Epithelial cell of prostate (primary cell): ENCODE data around the gene KCMF1.
"Not testable (repeated sequence)": the region's sequence is repeated elsewhere in the genome, so short reads cannot be mapped to it uniquely, and the experiment has no call there.

ENCODE experiments used
- DNase-seq: peaks from one replicate; pipeline ENCODE4 v3.0.0-alpha.2; 2011; ENCODE audit warnings: low read depth, low spot score
- H3K27ac ChIP-seq: fragments of 450-650 bp; 2 replicates; pipeline ENCODE4 v1.5.1; 2017; ENCODE audit warnings: mild to moderate bottlenecking

The KCMF1 gene

DNA sequence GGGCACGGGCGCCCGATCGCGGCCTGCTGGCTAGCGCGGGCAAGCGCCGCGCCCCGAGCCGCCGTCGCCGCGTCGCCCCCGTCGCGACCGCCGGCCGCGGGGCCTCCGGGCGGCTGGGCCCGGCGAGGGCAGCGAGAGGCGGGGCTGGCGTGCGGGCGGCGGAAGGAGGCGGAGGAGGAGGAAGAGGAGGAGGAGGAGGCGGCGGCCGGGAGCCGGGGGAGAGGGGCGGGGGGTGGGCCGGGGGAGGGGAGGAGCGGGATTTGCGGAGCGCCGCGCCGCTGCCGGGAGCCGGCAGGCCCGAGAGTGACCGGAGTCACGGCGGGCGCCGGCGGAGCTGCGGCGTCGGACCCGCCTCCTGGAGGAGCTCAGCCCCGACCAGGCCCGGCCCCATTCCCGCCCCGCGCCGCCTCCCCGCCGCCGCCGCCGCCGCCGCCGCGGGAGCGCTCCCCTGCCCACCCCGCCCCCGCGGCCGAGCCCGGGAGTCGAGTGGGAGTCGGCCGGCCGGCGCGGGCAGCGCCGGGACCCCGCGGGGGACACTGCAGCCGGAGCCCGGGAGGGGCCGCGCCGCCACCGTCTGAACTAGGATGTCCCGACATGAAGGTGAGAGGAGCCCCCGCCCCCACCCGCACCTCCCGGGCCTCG, at the start of gene KCMF1:
Gene KCMF1, plus strand, starts transcription at position 294 of the 642 bp plus-strand sequence. Its CDS starts 291 bp downstream, at position 585.
- peak within 1 kb of the TSS; percentile 97 for H3K27ac ChIP-seq
- no peak for DNase-seq

DNA sequence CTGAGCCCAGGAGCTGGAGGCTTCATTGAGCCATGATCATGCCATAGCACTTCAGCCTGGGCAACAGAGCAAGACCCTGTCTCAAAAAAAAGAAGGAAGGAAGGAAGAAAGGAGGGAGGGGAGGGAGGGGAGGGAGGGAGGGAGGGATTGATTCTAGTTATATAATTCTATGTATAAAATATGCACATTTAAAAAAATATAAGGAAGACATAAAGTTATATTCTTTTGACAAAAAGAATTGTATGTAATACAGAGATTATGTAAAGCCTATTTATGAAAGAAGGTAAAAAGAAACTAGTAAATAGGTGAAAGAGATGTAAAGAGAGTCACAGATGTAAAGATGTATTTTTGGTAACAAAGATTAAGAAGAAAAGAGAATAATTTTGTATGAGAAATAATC, 48.0 kb upstream of the KCMF1 start:
- peak overlapping the region; percentile 95 for H3K27ac ChIP-seq
- no peak for DNase-seq

DNA sequence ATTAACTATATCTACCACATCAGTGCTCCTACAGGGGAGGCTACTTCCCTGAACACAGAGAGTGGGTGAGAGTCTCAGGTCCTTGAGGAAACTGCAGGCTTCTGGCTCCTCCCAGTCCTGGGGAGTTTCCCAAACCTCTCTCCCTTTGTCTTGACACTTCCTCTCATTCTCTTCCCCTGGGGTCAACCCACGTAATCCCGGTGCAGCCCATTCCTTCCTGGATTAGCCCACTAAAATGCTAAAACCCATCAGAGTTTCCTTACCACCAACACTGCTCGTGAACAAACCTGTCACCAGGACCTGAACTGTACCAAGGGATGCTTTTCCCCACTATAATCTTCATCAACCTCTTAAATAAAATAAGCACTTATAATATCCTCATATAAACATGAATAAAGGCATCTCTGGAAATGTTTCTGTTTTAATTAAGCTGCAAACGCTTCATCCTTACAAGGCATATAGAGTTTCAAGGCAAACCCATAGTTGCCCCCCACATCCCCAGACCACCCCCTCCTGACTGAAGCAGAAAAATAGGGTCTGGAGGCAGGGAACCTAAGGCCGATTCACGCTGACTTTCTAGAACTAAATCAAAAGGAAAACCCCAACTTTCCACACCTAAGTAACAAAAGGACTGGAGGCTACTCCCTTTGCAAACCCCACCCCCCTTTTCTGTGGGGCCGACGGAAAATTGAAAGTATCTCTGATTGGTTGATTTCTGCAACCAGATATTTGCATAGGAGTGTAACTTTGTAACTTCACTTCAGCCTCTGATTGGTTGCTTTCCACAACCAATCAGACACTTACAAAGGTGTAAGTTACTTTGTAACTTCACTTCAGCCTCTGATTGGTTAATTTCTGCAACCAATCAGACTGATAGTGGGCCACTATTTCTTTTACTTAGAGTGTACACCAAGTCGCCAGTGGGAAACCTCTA, 46.5 kb upstream of the KCMF1 start:
- peak overlapping the region; percentile 95 for H3K27ac ChIP-seq
- no peak for DNase-seq

DNA sequence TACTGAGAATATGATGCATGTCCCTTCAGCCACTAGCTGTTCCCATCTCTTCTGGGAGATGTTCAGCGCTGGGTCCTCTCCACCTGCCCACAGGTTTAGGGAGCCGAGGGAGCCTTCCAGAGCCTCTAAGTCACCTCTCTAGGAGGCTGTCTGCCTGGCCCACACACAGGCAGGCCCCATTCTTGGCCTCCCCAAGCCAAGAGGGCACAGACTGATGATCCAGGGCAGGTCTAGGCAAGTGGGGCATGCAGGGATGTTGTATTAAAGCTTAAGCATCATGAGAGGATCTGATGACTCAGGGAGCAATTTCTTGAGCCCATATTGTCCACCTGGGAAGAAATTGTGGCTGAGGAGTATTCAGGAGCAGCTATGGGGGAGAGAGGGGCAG, 45.6 kb upstream of the KCMF1 start:
- peak; percentile 72 for DNase-seq
- H3K27ac ChIP-seq: peak overlapping the region; percentile 95

DNA sequence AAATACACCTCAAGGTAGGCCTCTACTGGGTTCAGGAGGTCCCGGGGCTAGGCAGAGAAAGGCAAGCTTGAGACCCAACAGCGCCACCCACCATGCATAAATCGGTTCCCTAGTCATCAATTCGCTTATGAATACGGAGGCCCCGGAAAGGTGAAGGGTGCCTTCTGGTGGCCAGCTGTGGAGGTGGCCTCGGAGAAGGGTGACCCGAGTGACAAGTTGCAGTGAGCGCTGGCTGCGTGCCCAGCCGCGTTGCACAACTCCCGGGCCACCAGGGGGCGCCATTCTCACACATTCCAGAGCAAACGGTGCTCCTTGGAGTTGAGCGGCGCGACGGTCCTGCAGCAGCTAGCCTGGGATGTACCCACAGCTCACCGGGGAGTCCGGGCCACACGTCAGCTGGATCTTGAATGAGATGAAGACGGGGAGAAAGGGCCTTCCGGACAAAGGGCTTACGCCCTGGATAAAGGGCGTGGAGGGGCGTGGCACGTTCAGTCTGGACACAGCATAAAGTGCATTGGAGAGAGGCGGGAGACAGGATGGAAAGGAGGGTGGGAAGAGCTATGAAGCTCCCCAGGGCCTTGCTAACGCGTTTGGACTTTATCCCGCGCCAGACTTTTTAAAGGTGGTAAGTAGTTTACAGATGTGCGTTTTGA, 45.1 kb upstream of the KCMF1 start:
- DNase-seq: peak; percentile 70
- H3K27ac ChIP-seq: peak overlapping the region; percentile 95

DNA sequence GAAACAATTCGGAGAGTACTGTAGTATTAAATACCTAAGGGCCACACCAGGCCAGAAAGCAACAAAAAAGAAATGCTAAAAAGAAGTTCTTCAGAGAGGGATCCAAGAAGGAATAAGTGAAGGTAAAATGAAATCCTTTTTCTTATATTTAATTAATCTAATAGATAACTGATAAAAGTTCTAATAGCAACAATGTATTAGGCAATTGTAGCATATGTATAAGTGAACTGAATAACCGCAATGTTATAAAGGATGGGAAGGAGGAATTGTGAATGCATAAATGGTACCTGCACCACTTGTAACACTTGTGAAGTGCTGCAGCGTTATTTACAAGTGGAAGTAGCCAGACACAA, 43.7 kb upstream of the KCMF1 start:
- peak overlapping the region; percentile 95 for H3K27ac ChIP-seq

DNA sequence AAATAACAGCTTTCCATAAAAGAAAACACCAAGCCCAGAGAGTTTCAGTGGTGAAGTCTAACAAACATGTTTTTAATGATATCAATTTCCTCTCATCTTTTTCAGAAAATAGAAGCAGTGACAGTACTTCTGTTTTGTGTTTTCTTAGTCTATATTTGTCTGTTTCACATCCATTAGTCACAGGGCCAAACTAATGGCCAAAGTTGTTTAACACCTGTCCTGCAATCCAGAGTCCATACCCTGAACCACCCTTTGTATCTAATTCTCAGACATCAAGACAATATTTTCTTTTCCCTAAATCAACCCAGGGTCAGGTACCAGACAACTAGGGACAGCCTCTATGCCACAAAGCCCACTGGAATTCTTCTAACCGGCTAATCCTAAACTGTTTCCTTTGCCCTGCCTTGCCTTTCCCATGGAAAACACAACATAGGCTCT, 39.6 kb upstream of the KCMF1 start:
- no peak overlapping the region for H3K27ac ChIP-seq
- no peak for DNase-seq

More for the DNA sequence above, 43.7 kb upstream of the KCMF1 start:
- DNase-seq: no peak

DNA sequence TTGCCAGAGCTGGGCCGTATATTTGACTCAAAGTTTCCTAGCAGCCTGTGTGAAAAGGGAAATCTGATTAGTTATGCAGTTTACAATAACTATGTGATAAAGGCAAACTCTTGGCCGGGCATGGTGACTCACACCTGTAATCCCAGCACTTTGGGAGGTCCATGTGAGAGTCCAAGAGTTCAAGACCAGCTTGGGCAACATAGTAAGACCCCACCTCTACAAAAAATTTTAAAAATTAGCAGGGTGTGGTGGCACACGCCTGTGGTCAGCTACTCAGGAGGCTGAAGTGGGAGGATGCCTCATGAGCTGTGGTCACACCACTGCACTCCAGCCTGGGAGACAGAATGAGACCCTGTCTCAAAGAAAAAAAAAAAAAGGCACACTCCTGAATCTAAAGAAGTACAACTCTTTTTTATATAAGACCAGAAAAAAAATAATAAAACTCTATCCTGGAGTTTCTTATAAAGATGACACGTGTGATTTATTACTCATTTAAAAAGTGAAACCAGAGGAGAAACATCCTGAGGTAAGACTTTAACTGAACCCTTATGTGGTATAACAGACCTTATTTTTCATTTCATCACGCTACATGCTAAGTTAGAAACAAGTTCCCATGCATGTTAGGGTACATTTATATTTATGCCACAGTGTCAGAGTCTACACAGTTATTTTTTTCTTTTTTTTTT, 32.6 kb upstream of the KCMF1 start:
- no peak for DNase-seq
- peak overlapping the region; percentile 24 for H3K27ac ChIP-seq

DNA sequence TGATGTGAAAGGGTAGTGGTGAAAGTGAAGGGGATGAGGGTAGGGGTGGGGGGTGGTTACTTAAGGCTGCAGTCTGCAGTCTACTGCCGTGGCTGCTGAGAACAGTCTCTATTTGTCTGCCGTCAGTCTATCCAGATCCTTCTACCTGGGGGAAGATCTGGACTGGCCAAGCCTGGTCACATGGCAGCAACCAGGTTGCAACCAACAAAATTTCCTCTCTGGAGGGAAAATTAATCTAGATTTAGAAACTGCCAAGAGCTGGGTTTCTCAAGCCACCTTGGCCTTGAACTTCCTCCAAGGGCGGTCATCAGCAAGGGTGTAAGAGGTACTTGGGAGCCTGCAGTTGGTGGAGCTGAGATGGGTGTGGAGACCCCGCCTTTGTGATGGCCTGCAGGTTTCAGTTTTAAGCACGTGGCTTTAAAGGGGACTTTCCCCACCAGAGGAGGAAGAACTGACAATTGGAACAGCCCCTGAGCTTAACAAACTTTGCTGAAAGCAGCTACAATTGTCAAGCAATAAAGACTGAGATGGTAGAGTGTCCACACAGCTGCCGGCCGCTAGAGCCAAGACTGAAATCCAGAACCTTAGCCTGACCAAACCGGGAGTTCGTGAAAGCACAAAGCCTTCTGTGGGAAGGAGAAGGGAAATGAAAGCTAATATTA, 31.4 kb upstream of the KCMF1 start:
- no peak overlapping the region for H3K27ac ChIP-seq
- no peak for DNase-seq

DNA sequence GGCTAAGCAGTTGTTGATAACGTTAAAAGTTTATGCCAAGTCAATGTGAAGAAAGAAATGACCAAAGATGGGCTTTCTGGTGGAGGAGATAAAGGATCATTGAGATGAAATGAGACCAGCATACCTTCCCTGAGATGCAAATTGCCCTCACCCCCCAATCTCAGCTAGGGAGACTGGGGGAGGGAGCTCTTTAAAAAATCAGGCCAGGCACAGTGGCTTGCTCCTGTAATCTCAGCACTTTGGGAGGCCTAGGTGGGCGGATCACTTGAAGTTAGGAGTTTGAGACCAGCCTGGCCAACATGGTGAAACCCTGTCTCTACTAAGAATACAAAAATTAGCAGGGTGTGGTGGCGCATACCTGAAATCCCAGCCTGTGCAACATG, 30.9 kb upstream of the KCMF1 start:
- no peak overlapping the region for H3K27ac ChIP-seq
- no peak for DNase-seq

DNA sequence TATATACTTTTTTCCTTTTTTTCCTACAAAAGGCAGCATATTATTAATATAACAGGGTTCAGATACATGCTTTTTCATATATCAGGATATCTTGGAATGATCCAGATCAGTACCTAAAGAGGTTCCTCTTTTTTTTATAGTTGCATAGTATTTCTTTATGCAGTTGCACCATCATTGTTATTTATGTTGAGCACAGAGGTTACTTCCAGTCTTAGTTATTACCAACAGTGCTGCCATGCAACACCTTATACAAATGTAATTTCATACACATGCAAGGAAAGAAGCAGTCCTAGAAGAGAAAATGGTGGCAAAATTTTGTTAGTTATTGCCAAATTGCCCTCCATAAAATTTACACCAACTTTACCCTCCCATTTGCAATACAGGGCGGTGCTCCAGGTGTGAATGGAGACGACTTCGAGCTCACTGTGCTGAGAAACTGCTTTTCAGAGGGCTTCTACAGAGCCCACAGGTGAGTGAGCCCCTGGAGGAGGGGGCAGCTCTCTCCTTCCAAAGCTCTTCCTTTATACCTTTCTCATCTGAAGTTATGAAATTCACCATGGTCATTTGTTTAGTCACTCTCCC, 30.0 kb upstream of the KCMF1 start:
- no peak for DNase-seq
- H3K27ac ChIP-seq: no peak overlapping the region

DNA sequence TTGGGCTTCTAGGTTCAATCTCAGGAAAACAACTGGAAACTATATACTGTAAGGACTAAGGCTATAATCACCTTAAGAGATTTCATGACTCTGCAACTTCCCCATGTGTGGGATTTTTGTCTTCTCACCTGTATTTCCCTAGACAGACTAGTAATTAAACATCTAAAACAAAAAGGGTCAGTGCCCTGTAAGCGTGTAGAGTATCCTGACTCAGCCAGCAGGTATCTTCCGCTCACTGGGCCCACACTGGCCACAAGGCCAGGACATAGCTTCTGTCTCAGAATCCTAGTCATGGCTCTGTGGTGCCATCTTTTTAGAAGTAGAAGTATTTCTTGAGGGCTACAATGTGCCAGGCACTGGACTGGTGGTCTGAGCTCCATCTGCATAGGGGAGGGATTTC, 28.8 kb upstream of the KCMF1 start:
- DNase-seq: no peak
- H3K27ac ChIP-seq: peak overlapping the region; percentile 56

DNA sequence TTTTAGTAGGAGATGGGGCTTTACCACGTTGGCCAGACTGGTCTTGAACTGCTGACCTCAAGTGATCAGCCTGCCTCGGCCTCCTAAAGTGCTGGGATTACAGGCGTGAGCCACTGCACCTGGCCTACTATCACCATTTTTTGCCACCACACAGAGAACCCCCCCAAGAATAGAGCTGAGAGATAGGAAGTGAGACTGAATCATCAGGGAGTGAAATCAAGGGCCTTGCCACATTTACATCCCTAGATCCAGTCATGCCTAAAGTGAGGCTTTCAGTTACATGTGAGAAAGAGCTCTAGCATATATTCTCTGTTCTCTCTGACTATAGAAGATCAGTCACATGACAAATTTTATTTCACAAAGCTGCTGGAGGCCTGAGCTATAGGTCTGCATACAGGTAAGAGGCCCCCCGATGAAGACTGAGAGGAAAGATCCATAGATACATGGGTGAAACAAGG, 28.0 kb upstream of the KCMF1 start:
- H3K27ac ChIP-seq: peak overlapping the region; percentile 56
- DNase-seq: no peak

DNA sequence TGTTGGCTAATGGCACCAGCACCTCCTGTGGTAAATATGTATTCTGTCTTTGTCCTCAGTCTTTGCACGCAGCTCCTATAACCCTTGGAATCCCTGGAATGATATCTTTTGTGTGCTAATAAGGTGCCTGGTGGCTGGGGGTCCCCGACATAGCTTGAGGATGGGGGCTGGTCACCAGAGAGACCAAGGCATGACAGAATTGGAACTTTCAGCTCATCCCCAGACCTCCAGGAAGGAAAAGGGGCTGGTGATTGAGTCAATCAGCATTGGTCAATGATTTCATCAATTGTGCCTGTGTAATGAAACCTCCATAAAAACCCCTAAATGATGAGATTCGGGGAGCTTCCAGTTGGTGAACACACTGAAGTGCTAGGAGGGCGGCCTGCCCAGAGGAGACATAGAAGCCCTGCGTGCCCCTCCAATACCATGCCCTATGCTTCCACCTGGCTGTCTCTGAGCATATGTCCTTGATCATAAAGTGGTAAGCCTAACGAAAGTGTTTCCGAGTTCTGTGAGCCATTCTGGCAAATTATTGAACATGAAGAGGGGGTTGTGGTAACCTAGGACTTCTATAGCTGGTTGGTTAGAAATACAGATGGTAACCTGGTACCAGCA, 26.6 kb upstream of the KCMF1 start:
- peak overlapping the region; percentile 98 for H3K27ac ChIP-seq
- DNase-seq: no peak

DNA sequence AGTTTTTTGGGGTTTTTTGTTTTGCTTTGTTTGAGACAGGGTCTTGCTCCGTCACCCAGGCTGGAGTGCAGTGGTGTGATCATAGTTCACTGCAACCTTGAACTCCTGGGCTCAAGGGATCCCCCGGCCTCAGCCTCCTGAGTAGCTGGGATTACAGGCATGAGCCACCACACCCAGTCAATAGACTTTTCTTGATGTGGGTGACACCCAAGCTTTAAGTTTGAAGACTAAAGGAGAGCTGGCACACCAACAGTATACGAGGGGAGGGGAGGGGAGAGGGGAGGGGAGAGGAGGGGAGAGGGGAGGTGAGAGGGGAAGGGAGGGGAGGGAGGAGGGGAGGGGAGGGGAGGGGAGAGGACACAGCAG, 25.1 kb upstream of the KCMF1 start:
- peak overlapping the region; percentile 98 for H3K27ac ChIP-seq
- not testable (repeated sequence) for DNase-seq

DNA sequence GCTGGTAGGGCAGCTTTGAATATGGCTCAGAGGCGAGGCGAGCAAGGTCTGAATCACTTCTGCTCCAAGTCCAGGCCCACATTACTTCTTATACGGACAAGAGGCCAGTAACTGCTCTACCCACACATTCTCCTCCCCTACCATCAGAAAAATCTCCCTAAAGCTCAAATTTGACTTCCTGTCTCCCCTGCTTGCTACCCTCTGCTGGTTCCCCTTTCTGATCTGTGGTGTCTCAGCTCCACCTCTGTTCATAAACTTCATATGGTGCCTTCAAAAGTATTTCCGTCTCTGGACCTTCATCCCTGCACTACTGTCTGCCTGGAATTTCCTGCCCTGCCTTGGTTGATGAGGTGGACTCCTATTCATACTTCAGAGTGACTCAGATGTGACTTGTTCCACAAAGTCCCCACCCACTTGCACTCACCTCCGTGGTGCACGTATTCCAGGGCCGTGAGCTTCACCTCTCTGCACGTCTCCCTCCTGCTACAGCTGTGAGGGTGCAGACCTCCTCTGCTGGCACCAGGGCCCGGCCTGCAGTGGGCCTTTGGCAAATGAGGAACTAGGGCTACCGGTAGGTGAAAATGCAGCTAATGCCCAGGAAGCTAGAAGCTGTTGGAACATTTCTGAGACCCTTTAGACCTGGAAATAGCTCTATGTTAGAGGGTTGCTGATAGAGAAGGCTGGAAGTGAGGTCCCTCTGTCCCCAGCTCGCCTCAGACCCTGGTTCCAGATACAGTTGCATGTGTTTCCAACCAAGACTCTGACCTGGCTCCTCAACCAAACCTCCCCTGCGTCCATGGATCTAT, 24.6 kb upstream of the KCMF1 start:
- peak overlapping the region; percentile 98 for H3K27ac ChIP-seq
- DNase-seq: peak; percentile 97

DNA sequence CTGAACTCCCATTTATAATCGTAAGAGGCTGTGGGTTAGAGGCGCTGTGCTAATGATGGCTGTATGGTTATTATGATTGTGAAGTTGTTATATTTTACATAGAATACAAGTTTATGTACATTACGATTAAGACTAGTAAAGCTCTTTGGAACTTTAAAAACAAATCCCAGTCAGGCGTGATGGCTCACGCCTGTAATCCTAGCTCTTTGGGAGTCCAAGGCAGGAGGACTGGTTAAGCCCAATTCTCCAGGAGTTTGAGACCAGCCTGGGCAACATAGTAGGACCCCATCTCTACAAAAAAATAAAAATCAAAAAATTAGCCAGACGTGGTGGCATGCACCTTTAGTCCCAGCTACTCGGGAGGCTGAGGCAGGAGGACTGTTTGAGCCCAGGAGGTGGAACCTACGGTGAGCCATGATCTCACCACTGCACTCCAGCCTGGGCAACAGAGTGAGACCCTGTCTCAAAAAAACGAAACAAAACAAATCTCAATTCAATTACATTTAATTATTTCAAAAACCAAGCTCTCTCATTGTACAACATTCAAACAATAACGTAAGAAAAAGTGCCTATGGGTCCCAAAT, 23.9 kb upstream of the KCMF1 start:
- no peak for DNase-seq
- H3K27ac ChIP-seq: peak overlapping the region; percentile 98

DNA sequence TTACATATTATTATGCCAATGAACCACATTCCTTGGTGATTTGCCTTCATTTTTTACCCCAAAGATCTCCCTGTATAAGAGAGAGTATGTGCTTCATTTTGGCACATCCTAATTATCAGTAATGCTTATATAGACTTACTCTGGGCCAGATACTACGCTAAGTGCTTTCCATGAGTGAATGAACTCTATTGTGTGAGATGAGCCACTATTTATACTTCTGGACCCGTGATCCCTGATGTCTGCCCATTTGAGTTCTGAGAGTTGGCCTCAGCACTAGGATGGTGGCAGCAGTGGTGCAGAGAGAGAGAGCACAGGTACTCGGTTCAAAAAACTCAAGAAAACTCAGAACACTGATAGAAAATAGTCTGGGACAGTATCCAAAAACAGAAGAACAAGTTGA, 17.4 kb upstream of the KCMF1 start:
- no peak overlapping the region for H3K27ac ChIP-seq
- no peak for DNase-seq
